Caco-2 (cell line): ENCODE measurements around the gene NCKAP5. TPM values are rescaled to one million over a fixed set of nuclear protein-coding genes. Genes with fewer than 3 reads are reported as not detected.

Source experiments
- BruUV-seq: library from RNA; stranded (reverse); fragments of 400-500 nt; replicated peaks from 2 replicates; lab custom pipeline; 2021; lab: Mats Ljungman, UMichigan
- CTCF ChIA-PET: fragments of 300-600 bp; sonication (Branson Sonifier 250); formaldehyde crosslinking; loops from one replicate; lab custom pipeline; 2022; ENCODE audit warnings: antibody characterized with exemption; lab: Charles Lee
- POLR2A ChIA-PET: fragments of 300-600 bp; sonication (Branson Sonifier 250); formaldehyde crosslinking; loops from one replicate; lab custom pipeline; 2022; ENCODE audit warnings: antibody characterized with exemption; lab: Charles Lee
- DNase-seq, 2 experiments: peaks; one replicate each; pipeline versions ENCODE4 v3.0.0 to v3.0.0-alpha.2; 2020 to 2022
- H3K27me3 ChIP-seq: replicated peaks from 2 replicates; pipeline ENCODE4 v1.6.0; 2011; ENCODE audit warnings: low read length; ENCODE audit not compliant: control insufficient read depth, insufficient read depth
- H3K36me3 ChIP-seq: 2 replicates; pipeline ENCODE4 v1.5.1; 2011; ENCODE audit warnings: low read length; ENCODE audit not compliant: control insufficient read depth, insufficient read depth
- H3K4me1 ChIP-seq: fragments of 250-450 bp; sonication (Bioruptor Pico); 2 replicates; pipeline ENCODE4 v1.5.1; 2020; ENCODE audit warnings: mild to moderate bottlenecking
- H3K4me3 ChIP-seq: 2 replicates; pipeline ENCODE4 v1.5.1; 2011; ENCODE audit warnings: low read depth, mild to moderate bottlenecking, control low read depth, low read length
- H3K9me3 ChIP-seq: fragments of 250-450 bp; sonication (Bioruptor Pico); 2 replicates; pipeline ENCODE4 v1.5.1; 2020; ENCODE audit warnings: mild to moderate bottlenecking, moderate library complexity
- H3K27ac Mint-ChIP-seq: one replicate; pipeline ENCODE4 v1.8.0; 2022; ENCODE audit warnings: mixed read lengths; ENCODE audit not compliant: unreplicated experiment
- H3K27me3 Mint-ChIP-seq: one replicate; pipeline ENCODE4 v1.8.0; 2022; ENCODE audit warnings: mixed read lengths; ENCODE audit not compliant: insufficient read depth, unreplicated experiment
- H3K36me3 Mint-ChIP-seq: one replicate; pipeline ENCODE4 v1.8.0; 2022; ENCODE audit warnings: mild to moderate bottlenecking, mixed read lengths; ENCODE audit not compliant: insufficient read depth, unreplicated experiment
- H3K4me1 Mint-ChIP-seq: one replicate; pipeline ENCODE4 v1.8.0; 2022; ENCODE audit warnings: low read depth, mixed read lengths; ENCODE audit not compliant: unreplicated experiment
- H3K4me3 Mint-ChIP-seq: one replicate; pipeline ENCODE4 v1.8.0; 2022; ENCODE audit warnings: mild to moderate bottlenecking, moderate library complexity, mixed read lengths; ENCODE audit not compliant: unreplicated experiment
- H3K9me3 Mint-ChIP-seq: one replicate; pipeline ENCODE4 v1.8.0; 2022; ENCODE audit warnings: mixed read lengths; ENCODE audit not compliant: unreplicated experiment
- CTCF ChIP-seq, 2 experiments: fragments of 200-600 bp in 1 of 2; IDR thresholded peaks; 1 replicate in 1 of 2; 2 replicates in 1 of 2; pipeline versions ENCODE4 v1.5.1 to v1.8.0; 2011 to 2022; ENCODE audit warnings: antibody characterized with exemption in 1 of 2, control low read depth in 1 of 2, inconsistent platforms in 1 of 2, low read depth in 1 of 2, low read length in 1 of 2, mild to moderate bottlenecking in 1 of 2, moderate library complexity in 1 of 2; ENCODE audit not compliant: insufficient read depth in 1 of 2, severe bottlenecking in 1 of 2, unreplicated experiment in 1 of 2
- intact Hi-C: fragments of 100-400 bp; cut with micrococcal nuclease; formaldehyde crosslinking; loops from one replicate; pipeline ENCODE4 v1.10.0; 2022; ENCODE audit not compliant: unreplicated experiment
- total RNA-seq: library from RNA; stranded (reverse); gene quantifications from 2 replicates; pipeline ENCODE4 v1.2.3, GENCODE V29; 2022

NCKAP5 gene
- total RNA-seq, 1 experiment from 2014 or later: 3.8 TPM

GRCh38 chr2:132754867-132755472 lies 813.3 kb downstream of the NCKAP5 start:
- POLR2A ChIA-PET: no interaction called here
- Histone ChIP-seq H3K36me3 (no peaks in the 10 kb centered on the region), H3K27me3 (no peaks in the 10 kb centered on the region), H3K9me3 (peaks cover 10% of the 10 kb centered on the region; the same call in 1 of the 2 replicates), H3K4me3 (no peak overlapping the region), H3K4me1 (peaks cover 16% of the 10 kb centered on the region; the same call in 1 of the 2 replicates)
- Mint-ChIP-seq H3K27ac (no peak overlapping the region), H3K9me3 (peaks cover 5% of the 10 kb centered on the region), H3K27me3 (no peaks in the 10 kb centered on the region), H3K4me1 (peaks cover 21% of the 10 kb centered on the region), H3K36me3 (no peaks in the 10 kb centered on the region), H3K4me3 (no peak overlapping the region)
- no TSS peak for BruUV-seq
- no peak for TF ChIP-seq CTCF (IDR thresholded peaks at IDR 0.05; ENCODE audit: insufficient read depth in 1 of 2, low read depth in 1 of 2, low read length in 1 of 2, severe bottlenecking in 1 of 2, unreplicated experiment in 1 of 2)
- intact Hi-C loops: no loop called here
- DNase-seq: no peak
- CTCF ChIA-PET: no interaction called here

GRCh38 chr2:132754392-132754791 lies 813.9 kb downstream of the NCKAP5 start:
- H3K4me1 ChIP-seq: peaks cover 14% of the 10 kb centered on the region; the same call in 1 of the 2 replicates
- Mint-ChIP-seq H3K4me1 (peaks cover 18% of the 10 kb centered on the region), H3K27ac (no peak overlapping the region), H3K36me3 (no peaks in the 10 kb centered on the region), H3K27me3 (no peaks in the 10 kb centered on the region), H3K9me3 (no peaks in the 10 kb centered on the region), H3K4me3 (no peak overlapping the region)
- ChIA-PET POLR2A (no interaction called here), CTCF (no interaction called here)
- DNase-seq: no peak
- H3K4me3 ChIP-seq: no peak overlapping the region
- no TSS peak for BruUV-seq
- no peak for TF ChIP-seq CTCF (IDR thresholded peaks at IDR 0.05; ENCODE audit: insufficient read depth in 1 of 2, low read depth in 1 of 2, low read length in 1 of 2, severe bottlenecking in 1 of 2, unreplicated experiment in 1 of 2)
- peaks cover 4% of the 10 kb centered on the region; the same call in 1 of the 2 replicates for H3K9me3 ChIP-seq
- intact Hi-C loops: no loop called here
- no peaks in the 10 kb centered on the region for H3K27me3 ChIP-seq
- no peaks in the 10 kb centered on the region for H3K36me3 ChIP-seq

- intact Hi-C loops: no loop called here
- Histone ChIP-seq H3K4me1 (peaks cover 10% of the 10 kb centered on the region; the same call in 1 of the 2 replicates), H3K27me3 (no peaks in the 10 kb centered on the region), H3K9me3 (no peaks in the 10 kb centered on the region), H3K36me3 (no peaks in the 10 kb centered on the region), H3K4me3 (no peak overlapping the region)
- no peak for TF ChIP-seq CTCF (IDR thresholded peaks at IDR 0.05; ENCODE audit: insufficient read depth in 1 of 2, low read depth in 1 of 2, low read length in 1 of 2, severe bottlenecking in 1 of 2, unreplicated experiment in 1 of 2)
- BruUV-seq: no TSS peak
- Mint-ChIP-seq H3K36me3 (no peaks in the 10 kb centered on the region), H3K4me1 (peaks cover 12% of the 10 kb centered on the region), H3K27ac (no peak overlapping the region), H3K4me3 (no peak overlapping the region), H3K27me3 (no peaks in the 10 kb centered on the region), H3K9me3 (no peaks in the 10 kb centered on the region)
- ChIA-PET POLR2A (no interaction called here), CTCF (no interaction called here)
- no peak for DNase-seq
Measured at GRCh38 chr2:132752421-132753206, 815.6 kb downstream of the NCKAP5 start.
